H1 (cell line): ENCODE measurements around the gene RBM47. TPM values are rescaled to one million over a fixed set of nuclear protein-coding genes. Genes with fewer than 3 reads are reported as not detected.

ENCODE experiments used
- CTCF ChIA-PET: fragments of 300-600 bp; sonication (Branson Sonifier 250); formaldehyde crosslinking; loops from one replicate; lab custom pipeline; 2021; ENCODE audit not compliant: partially characterized antibody; lab: Charles Lee
- POLR2A ChIA-PET: fragments of 300-600 bp; sonication (Branson Sonifier 250); formaldehyde crosslinking; loops from one replicate; lab custom pipeline; 2021; ENCODE audit warnings: inconsistent platforms; ENCODE audit not compliant: partially characterized antibody; lab: Charles Lee
- DNase-seq, 2 experiments: peaks; one replicate each; pipeline versions ENCODE4 v3.0.0 to v3.0.0-alpha.2; 2010 to 2022; ENCODE audit warnings: low spot score in 2 of 2, low read depth in 1 of 2, mixed read lengths in 1 of 2
- FAIRE-seq: peaks from 2 replicates; lab custom pipeline; 2011; peaks lifted over from hg19 to GRCh38; lab: Jason Lieb, UNC
- H2AFZ ChIP-seq: 2 replicates; pipeline ENCODE4 v1.8.1; 2012; ENCODE audit warnings: low read length, inconsistent platforms
- H2AK5ac ChIP-seq: 2 replicates; pipeline ENCODE4 v1.6.1; 2013; ENCODE audit warnings: low read depth, low read length
- H2BK120ac ChIP-seq: replicated peaks from 2 replicates; pipeline ENCODE3; 2013; ENCODE audit warnings: low read depth, low read length, inconsistent platforms
- H2BK12ac ChIP-seq: 2 replicates; pipeline ENCODE4 v1.6.1; 2013; ENCODE audit warnings: low read depth, low read length
- H2BK15ac ChIP-seq: 2 replicates; pipeline ENCODE4 v1.6.1; 2013; ENCODE audit warnings: low read length
- H2BK20ac ChIP-seq: 2 replicates; pipeline ENCODE4 v1.6.1; 2013; ENCODE audit warnings: low read length
- H2BK5ac ChIP-seq: 2 replicates; pipeline ENCODE4 v1.6.1; 2013; ENCODE audit warnings: low read depth, low read length
- H3K14ac ChIP-seq: 2 replicates; pipeline ENCODE4 v1.6.1; 2013; ENCODE audit warnings: inconsistent platforms; ENCODE audit not compliant: insufficient read length
- H3K18ac ChIP-seq: 2 replicates; pipeline ENCODE4 v1.6.1; 2013; ENCODE audit warnings: low read length; ENCODE audit errors: extremely low read depth
- H3K23ac ChIP-seq: 2 replicates; pipeline ENCODE4 v1.6.1; 2013; ENCODE audit warnings: inconsistent platforms; ENCODE audit not compliant: insufficient read length
- H3K23me2 ChIP-seq: 2 replicates; pipeline ENCODE4 v1.6.1; 2013; ENCODE audit warnings: low read depth, low read length
- H3K27ac ChIP-seq: 2 replicates; pipeline ENCODE4 v1.6.1; 2011; ENCODE audit warnings: low read depth, low read length, inconsistent platforms
- H3K27me3 ChIP-seq, 4 experiments: replicated peaks in 1 of 4; 1 replicate in 1 of 4; 2 replicates in 3 of 4; pipeline versions ENCODE4 v1.6.1 to v1.8.1; 2011 to 2013; ENCODE audit warnings: low read length in 3 of 4, mild to moderate bottlenecking in 3 of 4, inconsistent platforms in 2 of 4, mixed read lengths in 2 of 4, moderate library complexity in 1 of 4; ENCODE audit not compliant: control insufficient read depth in 3 of 4, insufficient read depth in 3 of 4; ENCODE audit errors: extremely low read depth in 1 of 4
- H3K36me3 ChIP-seq, 4 experiments: 2 replicates each; pipeline versions ENCODE4 v1.6.1 to v1.8.1; 2011 to 2013; ENCODE audit warnings: mild to moderate bottlenecking in 4 of 4, low read length in 3 of 4, moderate library complexity in 2 of 4, control low read depth in 1 of 4, inconsistent platforms in 1 of 4; ENCODE audit not compliant: insufficient read depth in 4 of 4, control insufficient read depth in 2 of 4
- H3K4ac ChIP-seq: replicated peaks from 2 replicates; pipeline ENCODE3; 2013; ENCODE audit warnings: low read length, low read depth, mixed read lengths, inconsistent platforms; ENCODE audit not compliant: insufficient read length
- H3K4me1 ChIP-seq, 4 experiments: replicated peaks in 1 of 4; 1 replicate in 1 of 4; 2 replicates in 3 of 4; pipeline versions ENCODE4 v1.6.1 to v1.8.1; 2011 to 2013; ENCODE audit warnings: low read length in 3 of 4, inconsistent platforms in 2 of 4, mixed read lengths in 1 of 4; ENCODE audit not compliant: insufficient read depth in 4 of 4, control insufficient read depth in 3 of 4
- H3K4me2 ChIP-seq, 2 experiments: 2 replicates each; pipeline versions ENCODE4 v1.6.1 to v1.8.1; 2011 to 2013; ENCODE audit warnings: low read depth in 2 of 2, low read length in 2 of 2, control low read depth in 1 of 2, inconsistent platforms in 1 of 2, mild to moderate bottlenecking in 1 of 2; ENCODE audit not compliant: insufficient read depth in 1 of 2
- H3K4me3 ChIP-seq, 4 experiments: fragments of 200-600, 300-600 bp in 1 of 4; sonication (generic), shearing (Covaris generic), sonication (Bioruptor Twin) in 1 of 4; 2 replicates each; pipeline versions ENCODE4 v1.5.1 to v1.8.1; 2011 to 2016; ENCODE audit warnings: low read length in 4 of 4, low read depth in 3 of 4, control low read depth in 2 of 4, inconsistent platforms in 2 of 4, mild to moderate bottlenecking in 2 of 4, mixed read lengths in 1 of 4, moderate library complexity in 1 of 4; ENCODE audit not compliant: insufficient read depth in 2 of 4; ENCODE audit errors: extremely low read depth in 1 of 4
- H3K56ac ChIP-seq: replicated peaks from 2 replicates; pipeline ENCODE3; 2013; ENCODE audit warnings: low read depth, mild to moderate bottlenecking, mixed read lengths, low read length, inconsistent platforms; ENCODE audit not compliant: insufficient read length
- H3K79me1 ChIP-seq: 2 replicates; pipeline ENCODE4 v1.6.1; 2013; ENCODE audit warnings: low read depth, low read length, control low read depth
- H3K79me2 ChIP-seq, 2 experiments: 2 replicates each; pipeline versions ENCODE4 v1.6.1 to v1.8.1; 2012 to 2013; ENCODE audit warnings: low read length in 2 of 2, mild to moderate bottlenecking in 2 of 2, inconsistent platforms in 1 of 2; ENCODE audit not compliant: insufficient read depth in 2 of 2, control insufficient read depth in 1 of 2
- H3K9ac ChIP-seq, 4 experiments: replicated peaks in 1 of 4; 1 replicate in 1 of 4; 2 replicates in 3 of 4; pipeline versions ENCODE4 v1.6.1 to v1.8.1; 2011 to 2013; ENCODE audit warnings: low read depth in 3 of 4, low read length in 3 of 4, control low read depth in 2 of 4, mild to moderate bottlenecking in 2 of 4, moderate library complexity in 2 of 4, inconsistent platforms in 1 of 4; ENCODE audit errors: extremely low read depth in 1 of 4
- H3K9me3 ChIP-seq, 2 experiments: 2 replicates each; pipeline versions ENCODE4 v1.6.1 to v1.8.1; 2012 to 2013; ENCODE audit warnings: mild to moderate bottlenecking in 2 of 2, moderate library complexity in 2 of 2, control low read depth in 1 of 2, inconsistent platforms in 1 of 2, low read depth in 1 of 2, low read length in 1 of 2, mixed read lengths in 1 of 2; ENCODE audit not compliant: insufficient read depth in 2 of 2
- H4K20me1 ChIP-seq, 2 experiments: replicated peaks in 1 of 2; 2 replicates each; pipeline versions ENCODE3 to v1.8.1; 2011 to 2013; ENCODE audit warnings: inconsistent platforms in 2 of 2, low read length in 2 of 2, mild to moderate bottlenecking in 1 of 2; ENCODE audit not compliant: insufficient read depth in 2 of 2, control insufficient read depth in 1 of 2
- H4K5ac ChIP-seq: 2 replicates; pipeline ENCODE4 v1.6.1; 2013; ENCODE audit warnings: low read length, low read depth, mixed read lengths, inconsistent platforms; ENCODE audit not compliant: insufficient read length
- H4K8ac ChIP-seq: 2 replicates; pipeline ENCODE4 v1.8.0; 2013; ENCODE audit warnings: mild to moderate bottlenecking, moderate library complexity, low read length, inconsistent platforms; ENCODE audit not compliant: insufficient read depth; ENCODE audit errors: extremely low read depth
- H4K91ac ChIP-seq: replicated peaks from 2 replicates; pipeline ENCODE3; 2013; ENCODE audit warnings: low read length, mixed read lengths, inconsistent platforms; ENCODE audit not compliant: insufficient read length
- JUN ChIP-seq: IDR thresholded peaks from 2 replicates; pipeline ENCODE4 v1.6.1; 2011; ENCODE audit warnings: low read depth, mild to moderate bottlenecking, improper control_type of control experiment, low read length
- MAFK ChIP-seq: IDR thresholded peaks from 2 replicates; pipeline ENCODE4 v1.6.1; 2012; ENCODE audit warnings: low read depth, mild to moderate bottlenecking, improper control_type of control experiment, low read length
- SUZ12 ChIP-seq: fragments of 200-600 bp; sonication (generic); IDR thresholded peaks from 2 replicates; pipeline ENCODE4 v1.6.1; 2012; ENCODE audit warnings: mild to moderate bottlenecking, inconsistent platforms, low read length, moderate library complexity, mixed read lengths
- TAF1 ChIP-seq: IDR thresholded peaks from 2 replicates; pipeline ENCODE4 v1.6.1; 2011; ENCODE audit warnings: mild to moderate bottlenecking, low read depth, low read length
- WGBS, 2 experiments: shearing (Covaris generic) in 1 of 2; methylation state at CpG; one replicate each; pipeline versions ENCODE4 v1.1.6 to v1.1.7; 2013 to 2015; ENCODE audit warnings: low lambda C conversion rate in 2 of 2, mixed read lengths in 2 of 2, inconsistent platforms in 1 of 2, low coverage in 1 of 2, missing lambda C conversion rate in 1 of 2; ENCODE audit not compliant: insufficient replicate concordance in 2 of 2, insufficient coverage in 1 of 2, insufficient read length in 1 of 2; ENCODE audit errors: extremely low coverage in 1 of 2, missing lambda C conversion rate in 1 of 2; 5-methylcytosine and 5-hydroxymethylcytosine counted together
- polyA plus RNA-seq, 7 experiments: library from polyadenylated mRNA; depleted of rRNA in 3 of 7; stranded (reverse) in 5 of 7; unstranded in 2 of 7; fragments of >200 nt in 5 of 7; fragments of 200-250 nt in 2 of 7; gene quantifications; 1 replicate in 5 of 7; 2 replicates in 1 of 7; 4 replicates in 1 of 7; pipeline versions ENCODE4 v1.2.1 to v1.2.3, GENCODE V29; 2011 to 2013; ENCODE audit warnings: missing spikeins in 2 of 7, mixed read lengths in 2 of 7
- total RNA-seq: library from RNA; stranded (reverse); fragmentation: NEBNext Ultra II Directional; extraction: Animal tissue kit (Norgen Biotek cat#: 25700); gene quantifications from 2 replicates; pipeline ENCODE4 v1.2.1, GENCODE V29; 2021

The RBM47 gene
- total and polyA plus RNA-seq, 2 of the 8 experiments (the other 6 are each of a cell fraction or from before 2014, with no cell fraction given) = 42.8 to 78.9 TPM

DNA sequence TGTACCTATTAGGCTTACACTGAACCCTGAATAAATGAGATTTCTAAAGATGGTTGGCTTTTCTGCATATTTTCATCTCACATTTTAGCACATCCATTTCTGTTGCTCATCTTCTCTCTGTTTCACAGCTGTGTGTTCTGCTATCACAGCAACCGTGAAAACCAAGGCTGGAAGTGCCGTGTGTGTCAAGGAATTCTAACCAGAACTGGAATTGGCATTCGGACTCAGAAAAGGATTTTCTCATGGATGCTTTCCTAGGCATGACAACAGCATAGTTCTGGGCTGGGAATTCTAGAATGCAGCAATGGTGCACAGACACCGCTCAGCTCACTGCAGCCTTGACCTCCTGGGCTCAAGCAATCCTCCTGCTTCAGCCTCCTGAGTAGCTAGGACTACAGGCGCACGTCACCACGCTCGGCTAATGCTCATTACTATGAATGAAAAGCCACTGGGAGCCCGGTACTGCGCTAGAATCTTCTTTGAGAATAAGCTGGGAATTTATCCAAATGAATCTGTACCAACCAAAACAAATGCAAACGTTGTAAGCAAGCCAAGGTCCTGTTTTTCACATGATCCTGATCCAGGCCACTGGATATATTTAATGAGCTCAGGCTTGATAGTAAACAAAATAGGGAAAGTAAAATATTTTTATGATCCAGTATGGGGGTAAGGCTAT, 105.2 kb downstream of the RBM47 start:
- H2AFZ ChIP-seq = no peak overlapping the region
- H2AK5ac ChIP-seq = no peak overlapping the region
- no peak for FAIRE-seq
- TF ChIP-seq JUN (no peak), SUZ12 (no peak), MAFK (no peak), TAF1 (no peak)
- H3K14ac ChIP-seq = no peak overlapping the region
- H2BK120ac ChIP-seq = no peak overlapping the region
- H2BK12ac ChIP-seq = no peak overlapping the region
- no peak overlapping the region for H3K9ac ChIP-seq
- H3K27ac ChIP-seq = no peak overlapping the region
- H3K9me3 ChIP-seq = no peaks in the 10 kb centered on the region
- no peak overlapping the region for H4K5ac ChIP-seq
- H4K8ac ChIP-seq = no peak overlapping the region
- no peaks in the 10 kb centered on the region for H4K20me1 ChIP-seq
- no peak overlapping the region for H3K56ac ChIP-seq
- no peak overlapping the region for H2BK15ac ChIP-seq
- H2BK5ac ChIP-seq = no peak overlapping the region
- H2BK20ac ChIP-seq = no peak overlapping the region
- H3K4me2 ChIP-seq = no peak overlapping the region
- no peak overlapping the region for H4K91ac ChIP-seq
- no peaks in the 10 kb centered on the region for H3K36me3 ChIP-seq
- 93% methylated on average over 11 of the region's 11 CpGs; no CpG with 5 or more reads in 1 of the 2 experiments for WGBS, 2 experiments
- no peak overlapping the region for H3K18ac ChIP-seq
- H3K23ac ChIP-seq = no peak overlapping the region
- no peak overlapping the region for H3K4ac ChIP-seq
- DNase-seq = no peak
- peaks cover 0 to 11% (median 3%) of the 10 kb centered on the region in 4 experiments; a peak in 4 of 7 replicates for H3K4me1 ChIP-seq
- H3K79me1 ChIP-seq = no peaks in the 10 kb centered on the region
- peaks cover 0 to 2% of the 10 kb centered on the region in 2 experiments; a peak in 1 of 4 replicates for H3K79me2 ChIP-seq
- no peak overlapping the region for H3K4me3 ChIP-seq
- ChIA-PET CTCF (interaction anchor here (0.7 to 1.3 kb wide), 3 partner anchors 56 to 194 kb away, joined by 3 read pairs; no protein-coding TSS in a partner anchor), POLR2A (interaction anchor here (0.6 kb wide), 1 partner anchor 62 kb away, joined by 7 read pairs; no protein-coding TSS in a partner anchor)
- no peaks in the 10 kb centered on the region for H3K23me2 ChIP-seq
- no peaks in the 10 kb centered on the region for H3K27me3 ChIP-seq
